Renal cortex interstitium (tissue), 15 donors: Measurements from ENCODE around the gene SLC25A41. TPM values are rescaled to one million over a fixed set of nuclear protein-coding genes. Genes with fewer than 3 reads are reported as not detected.

Source experiments
- DNase-seq, 11 donors: peaks; one replicate each; pipeline ENCODE4 v3.0.0-alpha.2; 2013; ENCODE audit warnings: low read depth in 9 of 11, low spot score in 4 of 11; ENCODE audit errors: extremely low read depth in 1 of 11
- long read RNA-seq, 16 experiments: transcript quantifications; one replicate each; lab custom pipeline, GENCODE V29; 2026
- polyA plus RNA-seq, 3 donors: library from polyadenylated mRNA; unstranded; fragments of 120-200 nt; gene quantifications; one replicate each; pipeline ENCODE4 v1.2.1, GENCODE V29; 2013; ENCODE audit not compliant: insufficient read length in 3 of 3

Gene SLC25A41
- polyA plus RNA-seq: 1 to 10 TPM in 2 of 3 donors, under 1 TPM in 1; 0.50 to 2.0 (median 1.6) TPM
- long read RNA-seq, donor 1: 0 reads
- long read RNA-seq, donor 2: 0 reads
- long read RNA-seq, donor 3: 0 reads
- long read RNA-seq, donor 4: 0 reads
- long read RNA-seq, donor 5: 0 reads
- long read RNA-seq, donor 6: 0 reads
- long read RNA-seq, donor 7: 0 reads
- long read RNA-seq, donor 8: 0 reads
- long read RNA-seq, donor 9: 0 reads
- long read RNA-seq, donor 10: 0 reads
- long read RNA-seq, donor 11: 0 reads
- long read RNA-seq, donor 12: 0 reads
- long read RNA-seq, donor 13: 0 reads
- long read RNA-seq, donor 14: 0 reads
- long read RNA-seq, donor 15: 0 reads
- long read RNA-seq, donor 16: 0 reads

DNA sequence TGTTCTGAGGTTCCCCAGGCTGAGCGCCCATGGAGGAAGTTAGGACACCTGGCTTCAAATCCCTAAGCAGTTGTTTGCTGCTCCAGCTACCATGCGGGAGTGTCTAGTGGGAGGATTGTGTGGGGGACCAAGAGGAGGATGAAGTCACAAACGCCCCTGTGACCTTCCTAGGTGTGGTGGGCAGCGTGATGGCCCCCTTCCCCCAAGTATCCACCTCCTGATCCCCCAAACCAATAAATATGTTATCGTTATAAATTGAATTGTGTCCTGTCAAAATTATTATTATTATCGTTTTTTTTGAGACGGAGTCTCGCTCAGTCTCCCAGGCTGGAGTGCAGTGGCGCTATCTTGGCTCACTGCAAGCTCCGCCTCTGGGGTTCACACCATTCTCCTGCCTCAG is at the start of gene SLC25A41:
TSS of gene SLC25A41 (minus strand) at position 101 of the 400 bp plus-strand sequence. CDS start at position 31, 70 bp downstream.
- no peak for DNase-seq

DNA sequence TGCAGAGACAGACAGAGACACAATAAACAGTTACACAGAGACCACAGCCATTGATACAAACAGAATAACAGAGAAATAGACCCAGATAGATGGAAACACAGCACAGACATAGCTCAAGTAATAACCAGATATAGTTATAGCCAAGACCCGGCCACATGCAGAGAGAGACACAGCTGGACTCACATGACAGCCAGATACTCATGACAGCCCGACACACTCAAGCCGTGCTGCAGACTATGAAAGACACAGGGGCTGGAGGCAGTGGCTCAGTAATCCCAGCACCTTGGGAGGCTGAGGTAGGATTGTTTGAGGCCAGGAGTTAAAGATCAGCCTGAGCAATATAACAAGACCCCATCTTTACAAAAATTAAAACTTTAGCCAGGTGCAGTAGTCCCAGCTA is 49.7 kb upstream of the SLC25A41 start:
- DNase-seq: no peak

DNA sequence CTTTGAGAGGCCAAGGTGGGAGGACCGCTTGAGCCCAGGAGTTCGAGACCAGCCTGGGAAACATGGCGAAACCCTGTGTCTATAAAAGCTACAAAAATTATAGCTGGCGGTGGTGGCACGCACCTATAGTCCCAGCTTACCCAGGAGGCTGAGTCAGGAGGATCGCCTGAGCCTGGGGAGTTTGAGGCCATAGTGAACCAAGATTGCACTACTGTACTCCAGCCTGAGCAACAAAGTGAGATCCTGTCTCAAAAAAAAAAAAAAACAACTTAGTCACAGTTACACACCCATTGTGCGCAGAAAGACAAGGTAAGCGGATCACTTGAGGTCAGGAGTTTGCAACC is 48.8 kb upstream of the SLC25A41 start:
- DNase-seq: no peak

DNA sequence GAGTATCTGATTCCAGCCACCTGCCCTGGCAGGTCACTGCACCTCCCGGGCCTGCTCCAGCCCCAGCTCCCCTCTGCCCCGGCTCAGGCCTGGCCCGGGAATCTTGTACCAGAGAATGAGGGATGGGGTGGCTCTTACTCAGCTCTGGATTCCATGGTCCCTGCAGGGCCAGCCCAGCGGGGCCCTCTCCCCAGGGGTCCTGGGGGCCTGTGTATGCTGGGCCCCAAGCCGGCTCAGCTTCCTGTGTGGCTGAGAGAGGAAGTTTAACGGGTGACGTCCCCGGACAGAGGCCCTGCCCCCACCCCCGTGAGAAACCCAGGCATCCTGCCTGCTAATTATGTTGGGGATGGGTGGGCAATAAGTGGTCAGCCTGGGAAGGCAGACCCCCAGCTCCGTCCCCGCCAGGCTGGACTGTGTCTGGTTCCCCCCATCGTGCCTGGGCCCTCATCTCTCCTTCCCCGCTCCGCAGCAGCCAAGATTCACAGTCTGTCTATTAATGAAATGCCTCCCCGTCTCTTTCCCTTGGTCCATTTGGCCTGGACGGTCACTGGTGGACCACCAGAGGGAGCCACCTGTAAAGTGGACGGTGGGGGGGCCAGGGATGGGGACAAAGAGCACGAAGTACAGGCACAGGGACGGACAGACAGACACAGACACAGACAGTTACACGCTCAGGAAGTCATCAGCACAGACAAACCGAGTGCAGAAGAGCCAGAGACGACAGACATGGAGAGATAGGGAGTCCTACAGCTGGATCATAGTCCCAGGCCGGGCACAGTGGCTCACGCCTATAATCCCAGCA is 48.2 kb upstream of the SLC25A41 start, which contains the start of gene DENND1C:
TSS of gene DENND1C (minus strand) at position 247 of the 802 bp plus-strand sequence. CDS start at position 155, 92 bp downstream.
- no peak for DNase-seq

DNA sequence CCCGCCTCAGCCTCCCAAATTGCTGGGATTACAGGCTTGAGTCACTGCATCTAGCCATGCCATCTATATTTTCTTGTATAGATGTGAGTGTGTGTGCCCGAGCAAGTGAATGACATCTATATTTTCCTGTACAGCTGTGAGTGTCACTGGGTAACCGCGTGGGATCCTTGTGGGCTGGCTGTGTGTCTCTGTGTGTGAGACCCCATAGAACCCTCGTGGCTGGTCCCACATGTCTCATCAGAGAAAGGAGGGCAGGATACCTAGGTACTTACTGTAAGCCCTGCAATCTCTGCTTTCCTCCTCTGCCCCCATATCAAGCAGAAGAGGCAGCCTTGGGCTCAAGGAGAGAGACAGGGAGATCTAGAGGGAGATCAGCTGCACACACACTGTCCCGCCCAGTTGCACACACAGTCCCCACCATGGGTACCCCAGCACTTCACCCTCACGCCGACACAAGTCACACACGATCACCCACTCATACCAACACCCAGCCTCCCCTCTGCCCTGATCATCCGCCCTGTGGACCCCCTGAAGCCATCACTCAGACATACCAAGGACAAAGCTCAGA is 47.4 kb upstream of the SLC25A41 start:
- no peak for DNase-seq

DNA sequence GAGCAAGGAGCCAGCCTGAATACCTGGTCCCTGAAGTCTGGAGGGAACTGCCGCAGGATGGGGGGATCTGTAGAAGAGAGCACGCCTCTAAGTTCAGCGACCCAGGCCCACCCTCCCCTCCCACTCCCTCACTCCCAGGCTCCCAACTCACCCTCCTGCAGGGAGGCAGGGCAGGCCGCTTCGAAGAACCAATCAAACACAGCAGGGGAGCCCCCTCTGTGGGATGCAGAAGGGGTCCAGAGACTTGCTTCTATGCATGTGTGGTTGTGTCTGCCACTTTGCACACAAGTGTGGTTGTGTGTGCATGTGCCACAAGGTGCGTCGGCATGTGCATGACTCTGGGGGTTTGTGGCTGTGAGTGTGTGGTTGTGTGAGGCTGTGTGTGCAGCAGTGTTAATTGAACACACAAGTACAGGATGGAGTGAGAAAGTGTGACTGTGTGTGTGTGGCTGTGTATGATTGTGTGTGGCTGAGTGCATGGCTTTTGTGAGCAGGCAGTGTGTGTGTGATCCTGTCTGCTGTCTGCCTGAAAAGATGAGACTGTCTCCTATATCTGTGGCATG is 46.4 kb upstream of the SLC25A41 start:
- DNase-seq: no peak

DNA sequence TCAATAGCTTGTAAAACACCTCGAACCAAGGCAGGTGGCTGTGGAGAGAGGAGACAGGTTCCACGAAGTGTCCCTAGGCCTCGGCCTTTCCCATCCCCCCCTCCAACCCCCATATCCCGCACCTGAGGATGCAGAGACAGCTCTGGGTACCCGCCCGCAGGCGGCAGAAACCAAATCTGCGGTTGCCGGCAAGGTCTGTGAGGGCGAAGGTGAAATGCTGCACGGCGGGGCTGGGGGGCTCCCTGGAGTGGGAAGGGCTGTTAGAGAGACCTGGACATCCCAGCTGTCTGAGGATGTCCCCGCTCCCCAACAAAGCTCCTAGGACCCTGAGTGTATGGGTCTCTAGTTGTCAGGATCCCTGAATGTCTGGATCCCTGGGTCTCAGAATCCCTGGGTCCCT is 45.3 kb upstream of the SLC25A41 start:
- DNase-seq: no peak

DNA sequence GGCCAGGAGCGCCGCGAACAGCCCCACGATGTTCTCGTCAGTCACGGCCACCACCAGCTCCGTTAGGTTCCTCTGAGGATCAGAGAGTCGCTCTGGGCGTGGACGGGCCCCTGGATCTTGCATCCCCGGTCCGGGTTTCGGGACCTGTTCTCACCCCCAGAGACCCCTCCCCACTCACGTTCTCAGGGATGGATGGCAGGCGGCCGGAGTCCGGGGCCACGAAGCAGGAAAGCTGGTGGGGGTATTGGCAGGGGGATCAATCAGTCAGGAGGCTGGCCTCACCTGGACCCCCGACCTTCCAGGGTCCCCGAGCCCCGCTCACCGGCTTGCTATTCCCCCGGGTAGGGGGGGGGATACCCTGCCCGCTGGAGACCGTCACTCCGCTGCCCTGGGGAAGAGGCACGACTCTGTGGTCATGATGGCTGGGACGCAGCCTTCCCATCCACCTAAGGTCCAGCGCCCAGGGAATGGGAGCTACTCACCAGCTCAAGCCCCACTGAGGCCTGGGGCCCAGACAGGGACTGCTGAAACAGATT is 43.4 kb upstream of the SLC25A41 start:
- DNase-seq: no peak

DNA sequence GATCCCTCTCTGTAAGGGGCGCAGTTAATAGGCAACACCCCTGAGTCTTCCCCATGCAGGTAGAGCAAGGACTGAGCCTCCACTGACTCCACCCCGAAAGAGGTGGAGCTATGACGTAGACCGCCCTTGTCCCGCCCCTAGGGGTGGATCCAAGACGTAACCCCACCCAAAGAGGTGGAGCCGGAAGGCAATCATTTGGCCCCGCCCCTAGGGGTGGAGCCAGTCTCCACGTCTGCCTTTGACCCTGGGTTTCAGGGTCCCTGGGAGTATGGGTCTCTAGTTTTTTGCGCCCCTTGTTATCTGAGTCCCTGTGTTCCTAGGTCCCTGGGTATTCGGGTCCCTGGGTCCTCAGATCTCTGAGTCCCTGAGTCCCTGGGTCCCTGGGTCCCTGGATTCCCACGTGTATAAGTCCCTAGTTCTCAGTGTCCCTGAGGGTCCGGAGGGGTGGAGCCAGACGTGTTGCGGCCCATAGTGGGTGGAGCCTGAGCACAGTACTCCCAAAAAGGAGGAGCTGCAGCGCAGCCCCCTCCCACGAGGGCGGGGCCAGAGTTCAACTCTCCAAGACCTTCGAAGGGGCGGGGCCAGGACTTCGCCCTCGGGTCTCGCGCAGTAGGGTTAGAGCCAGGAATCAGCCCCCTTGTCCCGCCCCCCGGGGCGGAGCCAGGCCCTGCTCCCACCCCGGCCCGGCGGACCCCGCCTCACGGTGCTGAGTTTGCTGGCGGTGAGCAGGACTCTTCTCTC is 42.8 kb upstream of the SLC25A41 start:
- peak in 9 of 11 donors; percentile 47 to 90 (median 68) for DNase-seq

DNA sequence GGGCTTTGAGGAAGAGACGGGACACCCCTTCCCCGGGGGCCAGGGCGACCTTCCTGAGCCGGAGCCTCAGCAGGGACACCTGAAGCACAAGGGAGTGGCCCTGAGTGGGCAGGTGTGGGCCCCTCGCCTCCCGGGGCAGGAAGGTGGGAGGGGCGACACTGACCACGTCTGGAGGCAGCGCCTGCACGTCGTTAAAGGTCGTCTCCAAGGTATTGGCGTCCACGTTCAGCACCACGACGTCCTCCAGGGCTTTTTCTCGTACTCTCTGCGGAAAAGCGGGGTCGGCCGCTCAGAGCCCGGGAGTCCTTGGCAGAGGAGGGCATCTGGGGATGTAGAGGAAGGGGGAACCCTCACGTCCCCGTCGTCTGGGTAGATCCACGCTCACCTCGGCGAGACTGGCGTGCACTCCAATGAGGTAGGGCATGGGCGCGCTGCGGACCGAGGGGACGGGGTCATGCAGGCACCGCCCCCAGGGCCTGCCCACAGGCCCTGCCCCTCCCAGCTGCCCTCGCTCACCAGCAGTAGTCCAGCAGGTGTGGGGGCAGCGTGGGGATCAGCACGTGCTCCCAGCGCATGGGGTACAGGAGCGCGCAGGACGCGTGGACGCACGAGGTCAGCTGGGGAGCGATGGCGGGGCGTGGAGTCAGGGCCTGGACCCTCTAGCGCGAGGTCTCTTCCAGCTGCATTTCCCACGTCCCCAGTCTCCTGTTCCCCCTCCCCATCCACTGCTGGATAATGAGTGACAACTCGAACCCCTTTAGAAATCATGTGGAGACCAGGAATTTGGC is 42.0 kb upstream of the SLC25A41 start:
- no peak for DNase-seq

DNA sequence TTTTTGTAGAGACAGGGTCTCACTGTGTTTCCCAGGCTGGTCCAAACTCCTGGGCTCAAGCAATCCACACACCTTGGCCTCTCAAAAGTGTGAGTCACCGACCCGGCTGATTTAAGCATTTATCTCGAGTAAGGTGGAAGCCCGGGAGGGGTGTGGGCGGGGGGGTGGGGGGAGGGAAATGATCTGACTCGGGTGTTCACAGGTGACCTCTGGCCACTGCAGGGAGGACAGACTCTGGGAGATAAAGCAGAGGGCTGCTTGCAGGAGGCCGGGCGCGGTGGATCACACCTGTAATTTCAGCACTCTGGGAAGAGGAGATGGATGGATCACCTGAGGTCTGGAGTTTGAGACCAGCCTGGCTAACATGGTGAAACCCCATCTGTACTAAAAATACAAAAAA is 40.1 kb upstream of the SLC25A41 start:
- no peak for DNase-seq

DNA sequence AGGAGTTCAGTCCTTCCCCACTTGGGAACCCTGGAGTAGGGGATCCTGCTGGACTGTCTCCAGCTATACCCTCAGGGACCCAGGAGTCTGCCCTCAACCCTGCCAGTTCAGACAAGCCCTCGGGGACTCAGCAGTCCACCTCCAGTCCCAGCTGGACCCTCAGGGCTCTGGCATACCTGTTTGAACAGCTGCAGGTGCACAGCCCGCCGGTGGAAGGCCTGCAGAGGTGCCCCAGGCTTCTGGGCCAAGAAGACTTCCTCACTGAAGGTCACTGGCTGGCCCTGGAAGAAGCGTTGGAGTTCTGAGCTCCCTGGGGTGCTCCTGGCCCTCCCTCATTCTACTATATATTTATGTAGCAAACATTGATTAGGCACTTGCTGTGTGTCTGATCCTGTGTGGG is 39.1 kb upstream of the SLC25A41 start:
- no peak for DNase-seq

DNA sequence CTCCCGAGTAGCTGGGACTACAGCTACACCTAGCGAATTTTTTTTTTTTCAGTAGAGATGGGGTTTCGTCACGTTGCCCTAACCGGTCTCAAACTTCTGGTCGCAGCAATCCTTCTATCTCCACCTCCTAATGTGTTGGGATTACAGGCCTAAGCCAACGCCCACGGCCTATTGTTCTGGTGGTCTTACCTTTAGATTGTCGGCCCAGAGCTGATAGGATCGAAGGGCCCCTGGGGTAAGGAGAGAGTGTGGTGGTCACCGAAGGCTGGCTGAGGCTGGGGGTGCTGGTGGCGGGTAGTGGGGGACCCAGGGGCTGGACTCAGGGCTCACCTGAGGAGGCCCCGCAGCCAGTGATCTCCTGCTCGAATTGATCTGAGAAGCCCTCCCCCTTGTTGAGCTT is 37.5 kb upstream of the SLC25A41 start:
- no peak for DNase-seq

DNA sequence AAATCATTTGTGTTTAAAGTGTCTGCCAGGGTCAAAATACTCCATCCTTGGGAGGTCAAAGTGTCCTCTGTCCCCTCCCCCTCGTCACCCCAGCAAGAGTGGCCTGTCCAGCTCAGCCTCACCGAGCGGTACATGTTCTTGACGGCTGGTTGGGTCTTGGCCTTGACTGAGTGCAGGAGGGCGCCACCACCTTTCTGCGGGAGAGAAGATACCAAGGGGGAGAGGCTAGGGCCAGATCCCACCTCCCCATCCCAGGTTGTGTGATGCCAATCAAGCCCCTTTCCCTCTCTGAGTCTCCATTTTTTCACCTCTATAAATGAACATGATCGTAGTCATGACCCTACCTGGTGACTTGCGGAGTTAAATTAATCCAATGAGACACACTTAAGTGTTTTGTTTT is 36.6 kb upstream of the SLC25A41 start:
- no peak for DNase-seq

DNA sequence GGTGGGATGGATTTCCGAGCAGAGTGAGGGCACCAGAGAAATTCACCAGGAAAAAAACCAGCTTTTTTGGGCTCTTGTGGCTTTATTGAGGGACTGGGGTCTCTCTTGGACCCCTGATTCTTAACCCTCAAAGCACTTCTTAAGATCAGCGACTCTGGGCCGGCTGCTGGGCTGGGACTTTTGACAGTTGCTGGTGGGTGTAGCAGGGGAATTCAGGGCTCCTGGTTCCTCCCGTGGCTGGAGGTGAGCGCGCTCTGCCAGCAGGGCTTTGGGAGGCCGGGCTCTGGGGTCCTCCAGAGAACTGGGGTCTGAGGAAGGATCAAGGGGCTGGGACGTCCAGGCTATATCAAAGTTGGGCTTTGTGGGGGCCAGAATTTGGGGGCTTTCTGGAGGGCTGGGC is 33.8 kb upstream of the SLC25A41 start:
- no peak for DNase-seq

DNA sequence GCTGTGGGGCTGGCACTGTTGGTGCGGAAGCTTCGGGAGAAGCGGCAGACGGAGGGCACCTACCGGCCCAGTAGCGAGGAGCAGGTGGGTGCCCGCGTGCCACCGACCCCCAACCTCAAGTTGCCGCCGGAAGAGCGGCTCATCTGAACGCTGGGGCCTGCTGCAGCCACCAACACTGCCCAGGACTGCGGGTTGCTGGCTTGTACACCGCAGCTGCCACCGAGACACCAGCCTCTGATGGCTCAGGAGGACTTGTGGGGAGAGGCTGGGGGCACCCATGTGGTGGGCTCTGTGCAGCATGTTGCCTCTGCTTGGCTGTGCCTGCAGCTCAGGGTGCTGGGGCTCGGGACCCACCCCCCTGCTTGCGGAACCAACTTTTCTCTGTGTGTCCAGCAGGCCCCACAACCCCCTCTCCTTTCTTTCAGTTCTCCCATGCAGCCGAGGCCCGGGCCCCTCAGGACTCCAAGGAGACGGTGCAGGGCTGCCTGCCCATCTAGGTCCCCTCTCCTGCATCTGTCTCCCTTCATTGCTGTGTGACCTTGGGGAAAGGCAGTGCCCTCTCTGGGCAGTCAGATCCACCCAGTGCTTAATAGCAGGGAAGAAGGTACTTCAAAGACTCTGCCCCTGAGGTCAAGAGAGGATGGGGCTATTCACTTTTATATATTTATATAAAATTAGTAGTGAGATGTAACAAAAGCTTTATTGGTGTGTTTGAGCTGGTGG is 33.1 kb upstream of the SLC25A41 start:
- no peak for DNase-seq

DNA sequence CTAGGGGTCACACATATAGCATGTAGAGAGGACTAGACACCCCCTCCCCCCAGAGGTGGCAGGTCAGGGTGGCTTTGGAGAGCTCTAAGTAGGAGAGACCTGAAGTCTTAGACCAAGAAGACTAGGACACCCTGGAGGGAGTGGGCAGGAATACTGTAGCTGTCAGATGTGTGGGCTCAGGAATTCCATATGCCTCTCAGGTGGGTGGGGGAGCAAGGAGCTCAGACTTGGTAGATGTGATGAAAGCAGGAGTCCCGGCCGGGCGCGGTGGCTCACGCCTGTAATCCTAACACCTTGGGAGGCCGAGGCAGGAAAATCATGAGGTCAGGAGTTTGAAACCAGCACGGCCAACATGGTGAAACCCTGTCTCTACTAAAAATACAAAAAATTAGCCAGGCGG is 32.1 kb upstream of the SLC25A41 start:
- no peak for DNase-seq

DNA sequence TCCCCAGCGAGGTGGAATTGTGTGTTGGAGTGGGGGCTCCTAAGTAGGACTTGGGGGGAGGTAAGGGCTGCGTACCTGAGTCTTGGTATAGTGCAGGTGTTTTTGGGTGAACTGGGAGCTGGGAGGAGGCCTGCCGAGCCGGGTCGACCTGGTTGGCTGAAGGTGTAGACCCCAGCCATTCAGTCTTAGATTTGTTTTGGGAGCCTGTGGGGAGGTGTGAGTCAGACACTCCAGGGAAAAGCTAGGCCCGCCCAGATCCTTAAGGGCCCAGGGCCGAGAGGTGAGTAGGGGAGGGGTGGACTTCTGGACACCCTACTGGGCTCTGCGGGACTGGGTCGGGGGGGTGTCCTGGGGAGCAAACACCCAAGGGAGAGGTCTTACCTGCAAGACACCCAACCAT is 31.4 kb upstream of the SLC25A41 start:
- no peak for DNase-seq
